ENCODE measurements around the gene HSPB6.
A peak's percentile ranks its signal among the peaks of the same experiment; 100 is the strongest.

Gene HSPB6

DNA sequence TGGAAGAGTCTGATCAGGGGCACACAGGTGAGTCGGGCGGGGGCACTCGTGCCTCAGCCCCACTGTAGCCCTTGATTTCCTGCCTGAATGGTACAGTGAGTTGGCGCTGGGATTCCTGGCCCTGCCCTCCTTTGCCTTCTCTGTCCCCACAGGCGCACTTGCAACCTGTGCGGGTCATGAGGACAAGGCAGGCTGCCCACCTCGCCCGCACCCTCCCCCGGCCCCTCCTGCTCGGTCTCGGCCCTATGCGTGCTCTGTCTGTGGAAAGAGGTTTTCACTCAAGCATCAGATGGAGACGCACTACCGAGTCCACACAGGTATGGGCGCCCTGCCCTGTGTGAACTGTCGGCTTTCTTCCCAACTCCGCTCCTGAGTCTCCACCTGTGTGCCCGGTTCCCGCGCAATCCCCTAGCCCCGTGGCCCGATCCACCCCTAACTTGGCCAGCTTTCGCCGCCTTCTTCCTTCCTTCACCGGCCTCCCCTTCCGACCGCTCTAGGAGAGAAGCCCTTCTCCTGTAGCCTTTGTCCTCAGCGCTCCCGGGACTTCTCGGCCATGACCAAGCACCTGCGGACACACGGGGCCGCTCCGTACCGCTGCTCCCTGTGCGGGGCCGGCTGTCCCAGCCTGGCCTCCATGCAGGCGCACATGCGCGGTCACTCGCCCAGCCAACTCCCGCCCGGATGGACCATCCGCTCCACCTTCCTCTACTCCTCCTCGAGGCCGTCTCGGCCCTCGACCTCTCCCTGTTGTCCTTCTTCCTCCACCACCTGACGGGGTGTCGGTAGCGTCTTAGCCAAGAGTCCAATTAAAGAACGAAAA lies 40.6 kb downstream of the HSPB6 start:
- Histone ChIP-seq H3K36me3 (ENCODE audit: control insufficient read depth, insufficient read depth, low read length) (peaks cover 12% of the 10 kb centered on the region), H3K27me3 (replicated peaks; ENCODE audit: control insufficient read depth, insufficient read depth, low read length) (no peaks in the 10 kb centered on the region), H3K4me3 (replicated peaks; ENCODE audit: low read depth, low read length) (peak overlapping the region; percentile 85)
- no peak for DNase-seq (ENCODE audit: extremely low read depth, insufficient read length)
- TF ChIP-seq, protein P1, sequence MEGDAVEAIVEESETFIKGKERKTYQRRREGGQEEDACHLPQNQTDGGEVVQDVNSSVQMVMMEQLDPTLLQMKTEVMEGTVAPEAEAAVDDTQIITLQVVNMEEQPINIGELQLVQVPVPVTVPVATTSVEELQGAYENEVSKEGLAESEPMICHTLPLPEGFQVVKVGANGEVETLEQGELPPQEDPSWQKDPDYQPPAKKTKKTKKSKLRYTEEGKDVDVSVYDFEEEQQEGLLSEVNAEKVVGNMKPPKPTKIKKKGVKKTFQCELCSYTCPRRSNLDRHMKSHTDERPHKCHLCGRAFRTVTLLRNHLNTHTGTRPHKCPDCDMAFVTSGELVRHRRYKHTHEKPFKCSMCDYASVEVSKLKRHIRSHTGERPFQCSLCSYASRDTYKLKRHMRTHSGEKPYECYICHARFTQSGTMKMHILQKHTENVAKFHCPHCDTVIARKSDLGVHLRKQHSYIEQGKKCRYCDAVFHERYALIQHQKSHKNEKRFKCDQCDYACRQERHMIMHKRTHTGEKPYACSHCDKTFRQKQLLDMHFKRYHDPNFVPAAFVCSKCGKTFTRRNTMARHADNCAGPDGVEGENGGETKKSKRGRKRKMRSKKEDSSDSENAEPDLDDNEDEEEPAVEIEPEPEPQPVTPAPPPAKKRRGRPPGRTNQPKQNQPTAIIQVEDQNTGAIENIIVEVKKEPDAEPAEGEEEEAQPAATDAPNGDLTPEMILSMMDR (IDR thresholded peaks at IDR 0.05; ENCODE audit: insufficient read depth, low read length, poor library complexity, severe bottlenecking), result no peak

DNA sequence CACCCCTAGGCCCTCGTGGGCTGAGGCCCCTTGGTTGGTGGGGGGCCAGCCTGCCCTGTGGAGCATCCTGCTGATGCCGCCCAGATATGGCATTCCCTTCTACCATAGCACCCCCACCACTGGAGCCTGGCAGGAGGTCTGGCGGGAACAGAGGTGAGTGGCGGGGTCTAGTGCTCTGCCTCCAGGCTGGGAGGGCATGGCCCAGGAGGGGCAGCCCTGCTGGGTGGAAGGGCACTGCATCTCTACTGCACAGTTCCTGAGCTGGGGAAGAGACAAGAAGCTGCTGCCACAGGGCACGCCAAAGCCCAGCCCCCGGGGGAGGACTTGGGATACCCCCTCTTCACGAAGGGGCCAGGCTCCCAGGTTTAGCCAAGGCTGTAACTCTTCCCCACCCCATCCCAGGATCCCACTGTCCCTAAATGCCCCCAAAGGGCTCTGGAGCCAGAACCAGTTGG lies 41.4 kb downstream of the HSPB6 start:
- Histone ChIP-seq H3K36me3 (ENCODE audit: control insufficient read depth, insufficient read depth, low read length) (peaks cover 8% of the 10 kb centered on the region), H3K27me3 (replicated peaks; ENCODE audit: control insufficient read depth, insufficient read depth, low read length) (no peaks in the 10 kb centered on the region), H3K4me3 (replicated peaks; ENCODE audit: low read depth, low read length) (peak overlapping the region; percentile 85)
- no peak for DNase-seq (ENCODE audit: extremely low read depth, insufficient read length)
- TF ChIP-seq, protein P1 (IDR thresholded peaks at IDR 0.05; ENCODE audit: insufficient read depth, low read length, poor library complexity, severe bottlenecking), result no peak

DNA sequence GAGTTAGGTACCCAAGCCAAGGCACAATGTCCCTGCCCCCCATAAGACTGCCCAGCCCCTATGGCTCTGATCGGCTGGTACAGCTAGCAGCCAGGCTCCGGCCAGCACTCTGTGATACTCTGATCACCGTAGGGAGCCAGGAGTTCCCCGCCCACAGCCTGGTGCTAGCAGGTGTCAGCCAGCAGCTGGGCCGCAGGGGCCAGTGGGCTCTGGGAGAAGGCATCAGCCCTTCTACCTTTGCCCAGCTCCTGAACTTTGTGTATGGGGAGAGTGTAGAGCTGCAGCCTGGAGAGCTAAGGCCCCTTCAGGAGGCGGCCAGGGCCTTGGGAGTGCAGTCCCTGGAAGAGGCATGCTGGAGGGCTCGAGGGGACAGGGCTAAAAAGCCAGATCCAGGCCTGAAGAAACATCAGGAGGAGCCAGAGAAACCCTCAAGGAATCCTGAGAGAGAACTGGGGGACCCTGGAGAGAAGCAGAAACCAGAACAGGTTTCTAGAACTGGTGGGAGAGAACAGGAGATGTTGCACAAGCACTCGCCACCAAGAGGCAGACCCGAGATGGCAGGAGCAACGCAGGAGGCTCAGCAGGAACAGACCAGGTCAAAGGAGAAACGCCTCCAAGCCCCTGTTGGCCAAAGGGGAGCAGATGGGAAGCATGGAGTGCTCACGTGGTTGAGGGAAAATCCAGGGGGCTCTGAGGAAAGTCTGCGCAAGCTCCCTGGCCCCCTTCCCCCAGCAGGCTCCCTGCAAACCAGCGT lies 42.1 kb downstream of the HSPB6 start:
- H3K27me3 ChIP-seq (replicated peaks; ENCODE audit: control insufficient read depth, insufficient read depth, low read length), result no peaks in the 10 kb centered on the region
- TF ChIP-seq, protein P1 (IDR thresholded peaks at IDR 0.05; ENCODE audit: insufficient read depth, low read length, poor library complexity, severe bottlenecking), result peak; percentile 43
- no peak for DNase-seq (ENCODE audit: extremely low read depth, insufficient read length)
- H3K36me3 ChIP-seq (ENCODE audit: control insufficient read depth, insufficient read depth, low read length), result peaks cover 7% of the 10 kb centered on the region
- H3K4me3 ChIP-seq (replicated peaks; ENCODE audit: low read depth, low read length), result peak overlapping the region; percentile 85

DNA sequence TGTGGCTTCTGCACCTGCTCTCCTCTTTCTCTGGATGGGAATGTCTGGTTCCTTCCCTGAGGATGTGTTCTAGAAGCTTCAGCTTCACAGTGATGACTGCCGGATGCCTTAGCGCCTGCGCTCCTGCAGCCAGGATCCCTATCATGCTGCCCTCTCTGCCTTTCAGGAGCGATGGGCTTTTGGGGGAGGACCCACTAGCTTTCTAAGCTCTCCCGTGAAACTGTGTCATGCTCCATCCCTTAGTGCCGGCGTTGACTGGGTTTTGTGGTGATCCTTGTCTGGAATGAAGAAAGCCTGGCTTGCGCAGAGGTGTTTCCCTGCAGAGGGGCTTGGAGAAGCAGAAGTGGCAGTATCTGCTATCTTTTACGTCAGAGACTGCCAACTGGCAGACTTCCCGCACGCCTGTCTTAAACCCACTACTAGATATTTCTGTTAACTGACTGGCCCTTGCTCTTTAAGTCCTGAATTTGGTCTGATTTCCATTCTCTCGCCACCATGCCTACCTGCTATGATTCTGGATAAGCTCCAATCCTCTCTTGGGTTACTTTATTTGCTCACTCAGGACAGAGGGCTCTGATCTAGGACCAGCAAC lies 42.8 kb downstream of the HSPB6 start:
- no peaks in the 10 kb centered on the region for H3K27me3 ChIP-seq (replicated peaks; ENCODE audit: control insufficient read depth, insufficient read depth, low read length)
- H3K4me3 ChIP-seq (replicated peaks; ENCODE audit: low read depth, low read length), result peak overlapping the region; percentile 85
- no peak for DNase-seq (ENCODE audit: extremely low read depth, insufficient read length)
- H3K36me3 ChIP-seq (ENCODE audit: control insufficient read depth, insufficient read depth, low read length), result peaks cover 7% of the 10 kb centered on the region
- TF ChIP-seq, protein P1 (IDR thresholded peaks at IDR 0.05; ENCODE audit: insufficient read depth, low read length, poor library complexity, severe bottlenecking), result no peak

DNA sequence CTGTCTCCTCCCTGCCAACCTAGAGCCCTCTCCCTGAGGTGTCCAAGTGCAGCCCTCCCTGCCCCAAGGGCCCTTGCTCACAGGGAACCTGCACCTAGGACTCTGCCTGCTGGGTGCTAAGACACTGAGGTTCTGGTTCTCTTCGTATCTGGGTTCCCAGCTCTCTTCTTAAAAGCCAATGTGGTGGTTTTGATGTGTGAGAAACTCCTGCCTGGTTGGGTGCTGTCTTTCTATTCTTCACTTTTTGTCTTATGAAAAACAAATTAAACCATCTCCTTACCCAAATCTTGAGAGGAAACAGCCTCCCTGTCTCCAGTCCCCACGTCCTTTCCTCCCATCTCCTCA lies 43.4 kb downstream of the HSPB6 start:
- Histone ChIP-seq H3K27me3 (replicated peaks; ENCODE audit: control insufficient read depth, insufficient read depth, low read length) (no peaks in the 10 kb centered on the region), H3K36me3 (ENCODE audit: control insufficient read depth, insufficient read depth, low read length) (peaks cover 7% of the 10 kb centered on the region), H3K4me3 (replicated peaks; ENCODE audit: low read depth, low read length) (peak overlapping the region; percentile 85)
- TF ChIP-seq, protein P1 (IDR thresholded peaks at IDR 0.05; ENCODE audit: insufficient read depth, low read length, poor library complexity, severe bottlenecking), result no peak
- no peak for DNase-seq (ENCODE audit: extremely low read depth, insufficient read length)
